NCI-H2029 treated with DMSO at 0.1 percent for 48 hours (cell line): Measurements from ENCODE around the gene C19orf67.

Experiments used
- DNase-seq: peaks from one replicate; lab custom pipeline; 2025; lab: John Stamatoyannopoulos, UW

C19orf67 gene

GRCh38 chr19:14081797-14082674, 3.5 kb downstream of the C19orf67 start:
- no peak for DNase-seq

GRCh38 chr19:14080887-14081796, 4.4 kb downstream of the C19orf67 start:
- DNase-seq, result peak; percentile 97

- no peak for DNase-seq
These were observed 7.2 kb downstream of the C19orf67 start for GRCh38 chr19:14078411-14078810.

- DNase-seq, result no peak
These were observed 11.4 kb downstream of the C19orf67 start for GRCh38 chr19:14073925-14074838.

GRCh38 chr19:14073261-14073924, 12.2 kb downstream of the C19orf67 start:
- no peak for DNase-seq

GRCh38 chr19:14072535-14073260, 12.9 kb downstream of the C19orf67 start, which contains the start of gene MISP3:
Gene MISP3 (plus strand): TSS chr19:14072786. CDS start chr19:14073310, 524 bp downstream.
- no peak for DNase-seq

- no peak for DNase-seq
These were observed 15.1 kb downstream of the C19orf67 start for GRCh38 chr19:14070268-14071050.

- no peak for DNase-seq
These were observed 19.4 kb downstream of the C19orf67 start for GRCh38 chr19:14066134-14066533.

GRCh38 chr19:14063105-14063504, 22.5 kb downstream of the C19orf67 start:
- DNase-seq, result no peak

GRCh38 chr19:14062558-14062855, 23.1 kb downstream of the C19orf67 start:
- no peak for DNase-seq

- DNase-seq, result no peak
These were observed 23.6 kb downstream of the C19orf67 start, which contains the start of gene PALM3 for GRCh38 chr19:14061751-14062557. Gene PALM3 (minus strand): TSS chr19:14062076. CDS start chr19:14061980, 96 bp downstream.

- DNase-seq, result no peak
These were observed 24.4 kb downstream of the C19orf67 start for GRCh38 chr19:14061081-14061749.

GRCh38 chr19:14059652-14060155, 25.9 kb downstream of the C19orf67 start:
- no peak for DNase-seq

- no peak for DNase-seq
These were observed 26.5 kb downstream of the C19orf67 start for GRCh38 chr19:14059093-14059480.

GRCh38 chr19:14058182-14059092, 27.1 kb downstream of the C19orf67 start:
- DNase-seq, result no peak

GRCh38 chr19:14056741-14057356, 28.7 kb downstream of the C19orf67 start:
- no peak for DNase-seq
